Breast epithelium (tissue), 4 donors: ENCODE data around the gene KANK3. TPM values are rescaled to one million over a fixed set of nuclear protein-coding genes. Genes with fewer than 3 reads are reported as not detected.
"Not testable (repeated sequence)": the region's sequence is repeated elsewhere in the genome, so short reads cannot be mapped to it uniquely, and the experiment has no call there.

Experiments
- DNase-seq, 2 donors: peaks; one replicate each; pipeline ENCODE4 v3.0.0-alpha.2; 2019; ENCODE audit warnings: low spot score in 2 of 2
- H3K27ac ChIP-seq, 2 donors: fragments of 200-600 bp; sonication (generic) in 1 of 2; one replicate each; pipeline ENCODE4 v1.5.1; 2016 to 2019; ENCODE audit warnings: mild to moderate bottlenecking in 1 of 2
- H3K27me3 ChIP-seq, 2 donors: fragments of 200-600 bp; sonication (generic) in 1 of 2; one replicate each; pipeline versions ENCODE4 v1.5.1 to v1.6.0; 2017 to 2019; ENCODE audit warnings: control low read depth in 1 of 2, mild to moderate bottlenecking in 1 of 2
- H3K36me3 ChIP-seq: fragments of 200-600 bp; one replicate; pipeline ENCODE4 v1.5.1; 2019
- H3K4me1 ChIP-seq, 2 donors: fragments of 200-600 bp; sonication (generic); one replicate each; pipeline ENCODE4 v1.5.1; 2016 to 2019; ENCODE audit warnings: control low read depth in 1 of 2
- H3K4me3 ChIP-seq, 3 donors: fragments of 200-600 bp; sonication (generic); 1 replicate in 2 of 3; 2 replicates in 1 of 3; pipeline ENCODE4 v1.5.1; 2016 to 2019; ENCODE audit warnings: mild to moderate bottlenecking in 3 of 3, moderate library complexity in 2 of 3
- H3K9me3 ChIP-seq, 2 donors: fragments of 200-600 bp; sonication (generic) in 1 of 2; one replicate each; pipeline ENCODE4 v1.5.1; 2016 to 2019; ENCODE audit warnings: control low read depth in 1 of 2
- POLR2A ChIP-seq: fragments of 450-650 bp; IDR thresholded peaks from one replicate; pipeline ENCODE4 v1.6.1; 2016; ENCODE audit warnings: antibody characterized with exemption, mild to moderate bottlenecking, moderate library complexity
- POLR2AphosphoS5 ChIP-seq, 3 donors: sonication (generic); formaldehyde crosslinking; IDR thresholded peaks; one replicate each; pipeline ENCODE4 v1.6.1; 2017; ENCODE audit warnings: antibody characterized with exemption in 3 of 3
- intact Hi-C: fragments of 100-400 bp; cut with DNase I; formaldehyde crosslinking; loops from one replicate; pipeline ENCODE4 v1.15.1; 2023; ENCODE audit warnings: low total_unique reads
- total RNA-seq, 3 donors: library from RNA; depleted of rRNA; stranded (reverse); fragments of >200 nt; gene quantifications; one replicate each; pipeline ENCODE4 v1.1.0, GENCODE V29; 2016
- TF ChIP-seq, protein P1 (sequence below), 3 donors: fragments of 450-650 bp; IDR thresholded peaks; one replicate each; pipeline ENCODE4 v1.5.1; 2016 to 2017; ENCODE audit warnings: antibody characterized with exemption in 3 of 3, mild to moderate bottlenecking in 3 of 3, moderate library complexity in 3 of 3

KANK3 gene
- total RNA-seq, 3 donors from 2014 or later = 5.6 to 26.2 (median 7.8) TPM

DNA sequence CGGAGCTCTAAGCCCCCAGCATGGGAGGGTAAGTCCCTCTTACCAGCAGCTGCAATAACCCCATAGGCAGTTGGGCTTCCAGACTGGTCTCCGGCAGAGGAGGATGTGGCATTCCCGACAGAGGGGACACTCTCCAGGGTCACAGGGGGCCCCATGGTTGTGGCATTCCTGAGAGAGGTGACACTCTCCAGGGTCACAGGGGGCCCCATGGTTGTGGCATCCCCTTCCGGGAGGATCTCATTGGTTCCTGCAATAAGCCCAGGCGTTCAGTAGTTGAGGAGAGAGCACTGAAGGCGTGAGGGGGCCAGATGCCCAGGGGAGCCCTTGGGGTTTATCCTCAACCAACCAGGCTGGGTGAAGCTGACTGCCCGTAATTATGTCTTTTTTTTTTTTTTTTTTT is 40.3 kb downstream of the KANK3 start:
- no peak overlapping the region for H3K4me3 ChIP-seq
- no peaks in the 10 kb centered on the region for H3K27me3 ChIP-seq
- TF ChIP-seq, protein P1, sequence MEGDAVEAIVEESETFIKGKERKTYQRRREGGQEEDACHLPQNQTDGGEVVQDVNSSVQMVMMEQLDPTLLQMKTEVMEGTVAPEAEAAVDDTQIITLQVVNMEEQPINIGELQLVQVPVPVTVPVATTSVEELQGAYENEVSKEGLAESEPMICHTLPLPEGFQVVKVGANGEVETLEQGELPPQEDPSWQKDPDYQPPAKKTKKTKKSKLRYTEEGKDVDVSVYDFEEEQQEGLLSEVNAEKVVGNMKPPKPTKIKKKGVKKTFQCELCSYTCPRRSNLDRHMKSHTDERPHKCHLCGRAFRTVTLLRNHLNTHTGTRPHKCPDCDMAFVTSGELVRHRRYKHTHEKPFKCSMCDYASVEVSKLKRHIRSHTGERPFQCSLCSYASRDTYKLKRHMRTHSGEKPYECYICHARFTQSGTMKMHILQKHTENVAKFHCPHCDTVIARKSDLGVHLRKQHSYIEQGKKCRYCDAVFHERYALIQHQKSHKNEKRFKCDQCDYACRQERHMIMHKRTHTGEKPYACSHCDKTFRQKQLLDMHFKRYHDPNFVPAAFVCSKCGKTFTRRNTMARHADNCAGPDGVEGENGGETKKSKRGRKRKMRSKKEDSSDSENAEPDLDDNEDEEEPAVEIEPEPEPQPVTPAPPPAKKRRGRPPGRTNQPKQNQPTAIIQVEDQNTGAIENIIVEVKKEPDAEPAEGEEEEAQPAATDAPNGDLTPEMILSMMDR (IDR thresholded peaks at IDR 0.05) = no peak
- no peak for TF ChIP-seq POLR2A
- no peak for TF ChIP-seq POLR2AphosphoS5 (IDR thresholded peaks at IDR 0.05)
- intact Hi-C loops = loop anchor here (5.0 kb wide), 1 partner anchor 1010 kb away; the partner anchor contains the start of gene INSR
- no peaks in the 10 kb centered on the region for H3K36me3 ChIP-seq
- no peak overlapping the region for H3K27ac ChIP-seq
- no peaks in the 10 kb centered on the region for H3K4me1 ChIP-seq
- no peak for DNase-seq
- no peaks in the 10 kb centered on the region for H3K9me3 ChIP-seq

DNA sequence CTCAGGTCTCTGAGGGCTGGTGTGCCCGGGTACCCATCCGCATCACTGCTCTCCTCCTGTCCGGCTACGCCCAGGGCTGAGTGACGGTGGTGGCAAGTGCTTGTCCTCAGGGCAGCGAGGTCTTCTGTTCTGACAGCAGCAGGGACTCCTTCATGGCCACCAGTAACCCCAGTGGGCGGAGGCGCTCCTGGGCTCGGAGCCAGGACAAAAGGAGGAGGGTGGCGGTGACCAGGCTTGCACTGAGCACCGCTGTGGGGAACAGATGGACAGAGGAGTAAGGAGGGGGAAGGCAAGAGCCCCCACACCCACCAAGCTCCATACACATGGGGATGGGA is 40.7 kb downstream of the KANK3 start:
- Histone ChIP-seq H3K4me3 (no peak overlapping the region), H3K27me3 (no peaks in the 10 kb centered on the region), H3K4me1 (no peaks in the 10 kb centered on the region), H3K36me3 (no peaks in the 10 kb centered on the region), H3K27ac (no peak overlapping the region), H3K9me3 (no peaks in the 10 kb centered on the region)
- DNase-seq = peak; percentile 15 to 49
- intact Hi-C loops = loop anchor here (5.0 kb wide), 1 partner anchor 1010 kb away; the partner anchor contains the start of gene INSR
- TF ChIP-seq, protein P1 (IDR thresholded peaks at IDR 0.05) = no peak
- TF ChIP-seq POLR2A = no peak
- TF ChIP-seq POLR2AphosphoS5 (IDR thresholded peaks at IDR 0.05) = no peak

DNA sequence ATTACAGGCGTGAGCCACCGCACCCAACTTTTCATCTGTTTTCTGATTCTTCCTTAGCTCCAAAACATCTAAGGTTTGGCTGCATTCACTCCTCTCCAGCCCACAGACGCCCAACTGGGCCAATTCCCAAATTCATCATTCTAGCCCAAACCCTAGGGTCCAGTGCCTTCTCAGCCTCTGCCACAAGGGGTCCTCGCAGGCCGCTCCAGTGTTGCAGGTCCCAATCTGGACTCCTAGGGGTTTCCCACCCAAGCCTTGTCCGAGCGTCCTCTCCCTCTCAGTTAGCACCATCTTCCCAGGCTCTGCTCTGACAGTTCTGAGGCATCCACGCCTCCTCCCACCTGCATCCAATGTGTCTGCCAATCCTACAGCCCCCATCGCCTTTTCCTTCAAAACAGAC is 51.7 kb downstream of the KANK3 start:
- H3K4me1 ChIP-seq, intact Hi-C loops, H3K36me3 ChIP-seq, H3K4me3 ChIP-seq, H3K27ac ChIP-seq, DNase-seq, H3K9me3 ChIP-seq, H3K27me3 ChIP-seq: not testable (repeated sequence)

DNA sequence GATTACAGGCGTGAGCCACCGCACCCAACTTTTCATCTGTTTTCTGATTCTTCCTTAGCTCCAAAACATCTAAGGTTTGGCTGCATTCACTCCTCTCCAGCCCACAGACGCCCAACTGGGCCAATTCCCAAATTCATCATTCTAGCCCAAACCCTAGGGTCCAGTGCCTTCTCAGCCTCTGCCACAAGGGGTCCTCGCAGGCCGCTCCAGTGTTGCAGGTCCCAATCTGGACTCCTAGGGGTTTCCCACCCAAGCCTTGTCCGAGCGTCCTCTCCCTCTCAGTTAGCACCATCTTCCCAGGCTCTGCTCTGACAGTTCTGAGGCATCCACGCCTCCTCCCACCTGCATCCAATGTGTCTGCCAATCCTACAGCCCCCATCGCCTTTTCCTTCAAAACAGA is 66.6 kb downstream of the KANK3 start:
- intact Hi-C loops, H3K9me3 ChIP-seq, H3K27ac ChIP-seq, H3K27me3 ChIP-seq, H3K36me3 ChIP-seq, DNase-seq, H3K4me1 ChIP-seq, H3K4me3 ChIP-seq: not testable (repeated sequence)

Other genes with a start within 250 kb of the KANK3 start
- 1 to 10 TPM in 1 of 3 donors, under 1 TPM in 1, not detected in 1; 0.66 to 7.9 TPM for gene FBN3, start 193.7 kb downstream of the KANK3 start, total RNA-seq
- 100 to 1,000 TPM in 1 of 3 donors, 10 to 100 TPM in 2; 26.4 to 141 (median 64.1) TPM for gene CERS4, start 133.9 kb downstream of the KANK3 start, total RNA-seq
- gene CD320, start 34.9 kb downstream of the KANK3 start, total RNA-seq = 10 to 100 TPM; 26.9 to 98.6 (median 30.9) TPM
- 10 to 100 TPM; 23.2 to 27.5 (median 25.8) TPM for gene NDUFA7, start 21.9 kb downstream of the KANK3 start, total RNA-seq
- 1,000 to 10,000 TPM in 1 of 3 donors, 100 to 1,000 TPM in 2; 676 to 1,337 (median 789) TPM for gene RPS28, start 21.8 kb downstream of the KANK3 start, total RNA-seq
- 100 to 1,000 TPM in 2 of 3 donors, 10 to 100 TPM in 1; 90.9 to 186 (median 118) TPM for gene ANGPTL4, start 20.9 kb upstream of the KANK3 start, total RNA-seq
- gene RAB11B, start 47.1 kb upstream of the KANK3 start, total RNA-seq = 10 to 100 TPM; 39.5 to 57.7 (median 41.3) TPM
- 100 to 1,000 TPM; 126 to 224 (median 132) TPM for gene MARCHF2, start 70.0 kb upstream of the KANK3 start, total RNA-seq
- gene HNRNPM, start 101.7 kb upstream of the KANK3 start, total RNA-seq = 100 to 1,000 TPM in 2 of 3 donors, 10 to 100 TPM in 1; 84.8 to 153 (median 116) TPM
- gene PRAM1, start 159.4 kb upstream of the KANK3 start, total RNA-seq = under 1 TPM; 0.16 to 0.73 (median 0.33) TPM
- 10 to 100 TPM in 1 of 3 donors, 1 to 10 TPM in 2; 7.4 to 13.5 (median 7.5) TPM for gene ZNF414, start 170.9 kb upstream of the KANK3 start, total RNA-seq
- 10 to 100 TPM in 2 of 3 donors, 1 to 10 TPM in 1; 8.5 to 31.0 (median 11.3) TPM for gene MYO1F, start 234.2 kb upstream of the KANK3 start, total RNA-seq